NCI-H69 (cell line): ENCODE measurements around the gene CCDC88C.
"Not testable (repeated sequence)": the region's sequence is repeated elsewhere in the genome, so short reads cannot be mapped to it uniquely, and the experiment has no call there.

Source experiments
- DNase-seq: peaks from one replicate; lab custom pipeline; 2025; lab: John Stamatoyannopoulos, UW

Gene CCDC88C, protein sequence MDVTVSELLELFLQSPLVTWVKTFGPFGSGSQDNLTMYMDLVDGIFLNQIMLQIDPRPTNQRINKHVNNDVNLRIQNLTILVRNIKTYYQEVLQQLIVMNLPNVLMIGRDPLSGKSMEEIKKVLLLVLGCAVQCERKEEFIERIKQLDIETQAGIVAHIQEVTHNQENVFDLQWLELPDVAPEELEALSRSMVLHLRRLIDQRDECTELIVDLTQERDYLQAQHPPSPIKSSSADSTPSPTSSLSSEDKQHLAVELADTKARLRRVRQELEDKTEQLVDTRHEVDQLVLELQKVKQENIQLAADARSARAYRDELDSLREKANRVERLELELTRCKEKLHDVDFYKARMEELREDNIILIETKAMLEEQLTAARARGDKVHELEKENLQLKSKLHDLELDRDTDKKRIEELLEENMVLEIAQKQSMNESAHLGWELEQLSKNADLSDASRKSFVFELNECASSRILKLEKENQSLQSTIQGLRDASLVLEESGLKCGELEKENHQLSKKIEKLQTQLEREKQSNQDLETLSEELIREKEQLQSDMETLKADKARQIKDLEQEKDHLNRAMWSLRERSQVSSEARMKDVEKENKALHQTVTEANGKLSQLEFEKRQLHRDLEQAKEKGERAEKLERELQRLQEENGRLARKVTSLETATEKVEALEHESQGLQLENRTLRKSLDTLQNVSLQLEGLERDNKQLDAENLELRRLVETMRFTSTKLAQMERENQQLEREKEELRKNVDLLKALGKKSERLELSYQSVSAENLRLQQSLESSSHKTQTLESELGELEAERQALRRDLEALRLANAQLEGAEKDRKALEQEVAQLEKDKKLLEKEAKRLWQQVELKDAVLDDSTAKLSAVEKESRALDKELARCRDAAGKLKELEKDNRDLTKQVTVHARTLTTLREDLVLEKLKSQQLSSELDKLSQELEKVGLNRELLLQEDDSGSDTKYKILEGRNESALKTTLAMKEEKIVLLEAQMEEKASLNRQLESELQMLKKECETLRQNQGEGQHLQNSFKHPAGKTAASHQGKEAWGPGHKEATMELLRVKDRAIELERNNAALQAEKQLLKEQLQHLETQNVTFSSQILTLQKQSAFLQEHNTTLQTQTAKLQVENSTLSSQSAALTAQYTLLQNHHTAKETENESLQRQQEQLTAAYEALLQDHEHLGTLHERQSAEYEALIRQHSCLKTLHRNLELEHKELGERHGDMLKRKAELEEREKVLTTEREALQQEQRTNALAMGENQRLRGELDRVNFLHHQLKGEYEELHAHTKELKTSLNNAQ (N-terminal part only)

DNA sequence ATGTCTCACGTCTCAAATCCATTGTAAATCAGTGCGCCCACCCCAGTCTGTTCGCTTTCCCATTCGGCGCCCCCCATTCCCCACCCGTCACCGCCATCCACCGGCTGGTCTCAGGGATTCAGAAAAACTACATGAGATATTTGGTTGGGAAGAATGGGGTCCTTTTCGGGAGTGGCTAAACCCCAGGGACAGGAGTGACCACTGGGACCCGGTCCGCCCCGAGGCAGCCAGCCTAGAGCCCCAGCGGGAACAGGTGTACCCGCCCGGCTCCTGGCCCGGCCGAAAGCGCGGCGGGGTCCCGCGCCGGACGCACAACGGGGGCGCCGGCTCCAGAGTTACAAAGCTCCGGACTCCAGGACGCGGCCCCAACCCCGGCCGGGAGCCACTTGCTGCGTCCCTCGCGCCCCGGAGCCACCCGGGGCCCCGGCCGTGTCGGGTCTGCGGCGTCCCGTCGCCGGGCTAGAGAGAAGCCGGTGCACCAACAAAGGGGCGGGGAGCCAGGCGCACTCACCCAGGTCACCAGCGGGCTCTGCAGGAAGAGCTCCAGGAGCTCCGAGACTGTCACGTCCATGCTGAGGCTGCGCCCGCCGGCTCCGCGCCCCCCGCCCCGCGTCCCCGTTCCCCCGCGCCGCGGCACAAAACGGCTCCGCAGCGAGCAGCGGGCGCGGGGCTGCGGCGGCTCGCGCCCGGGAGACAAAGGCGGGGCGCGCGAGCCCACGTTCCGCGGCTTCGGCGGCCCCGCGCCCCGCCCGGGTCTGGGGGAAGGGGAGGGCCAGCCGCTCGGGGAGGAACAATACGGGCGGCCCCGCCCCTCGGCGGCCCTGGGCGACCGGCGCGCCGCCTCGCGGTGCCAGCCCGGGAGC lies at the start of gene CCDC88C:
CCDC88C (minus strand) TSS at position 701 of the 863 bp plus-strand sequence; CDS start at position 571, 130 bp downstream.
- DNase-seq, result peak; percentile 90

DNA sequence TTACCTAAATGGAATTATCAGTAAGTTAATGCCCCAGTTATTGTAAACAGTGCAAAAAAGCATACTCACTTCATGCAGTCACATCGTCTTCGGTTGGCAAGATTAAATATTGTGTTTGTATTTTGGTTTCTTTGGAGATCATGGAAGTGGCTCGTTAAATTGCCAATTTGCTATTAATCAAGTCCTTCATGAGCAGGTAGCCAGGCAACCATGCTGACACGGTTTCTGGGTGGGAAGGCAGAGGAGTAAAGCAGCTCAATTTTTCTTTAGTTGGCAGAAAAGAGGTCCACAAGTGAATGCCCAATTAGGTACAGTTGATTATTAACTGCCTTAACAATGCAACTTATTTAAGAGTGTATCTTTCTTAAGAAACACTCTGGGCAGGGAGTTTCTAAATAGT lies 48.6 kb upstream of the CCDC88C start:
- peak; percentile 12 for DNase-seq

DNA sequence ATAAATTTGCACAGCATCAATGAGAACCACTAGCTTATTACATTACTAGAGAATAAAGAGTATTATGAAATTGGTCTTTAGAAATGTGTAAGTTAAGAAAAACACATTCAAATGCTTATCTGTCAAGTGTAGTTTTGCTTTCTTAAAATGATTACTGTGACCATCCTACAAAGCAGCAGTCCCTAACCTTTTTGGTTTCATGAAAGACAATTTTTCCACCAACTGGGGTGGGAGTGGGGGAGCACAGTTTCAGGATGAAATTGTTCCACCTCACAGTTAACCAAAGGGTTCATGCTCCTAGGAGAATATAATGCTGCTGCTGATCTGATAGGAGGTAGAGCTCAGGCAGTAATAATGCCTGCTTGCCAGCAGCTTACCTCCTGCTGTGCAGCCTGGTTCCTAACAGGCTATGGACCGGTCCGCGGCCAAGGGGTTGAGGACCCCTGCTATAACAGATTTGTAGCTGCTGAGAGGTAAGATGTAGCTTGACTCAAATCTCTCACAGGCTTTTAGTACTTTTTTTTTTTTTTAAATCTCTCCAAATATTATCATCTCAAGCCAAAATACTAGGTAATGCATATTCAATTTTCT lies 47.1 kb upstream of the CCDC88C start:
- no peak for DNase-seq

DNA sequence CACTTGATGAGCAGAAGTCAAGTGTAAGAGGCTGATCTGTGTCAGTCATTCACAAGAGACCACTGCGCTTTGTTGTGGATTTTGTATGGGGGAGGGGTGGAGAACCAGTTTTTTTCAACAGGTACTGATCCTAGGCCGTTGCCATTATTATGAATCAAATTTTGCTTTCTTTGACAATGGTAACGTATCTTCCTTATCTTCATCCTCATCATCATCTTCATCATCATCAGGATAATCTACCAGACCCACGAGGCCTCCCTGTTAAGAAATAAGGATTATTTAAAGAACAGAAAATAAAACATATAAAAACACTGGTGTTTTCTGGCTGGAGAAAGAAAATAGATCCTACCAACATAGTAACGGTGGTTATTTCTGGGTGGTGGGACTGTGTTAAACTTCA lies 41.0 kb upstream of the CCDC88C start:
- DNase-seq, result no peak

DNA sequence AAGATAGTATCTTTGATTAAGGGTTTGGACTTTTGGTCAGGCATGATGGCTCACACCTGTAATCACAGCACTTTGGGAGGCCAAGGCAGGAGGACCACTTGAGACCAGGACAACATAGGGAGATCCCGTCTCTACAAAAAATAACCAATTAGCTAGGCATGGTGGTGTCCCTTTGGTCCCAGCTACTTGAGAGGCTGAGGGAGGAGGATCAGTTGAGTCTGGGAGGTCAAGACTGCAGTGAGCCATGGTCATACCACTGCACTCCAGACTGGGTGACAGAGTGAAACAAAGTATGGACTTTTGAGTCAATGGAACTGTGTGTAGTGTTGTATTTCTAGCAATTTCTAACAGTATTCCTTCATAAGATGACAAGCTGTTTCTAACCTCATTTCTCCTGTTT lies 38.7 kb upstream of the CCDC88C start:
- DNase-seq, result no peak

DNA sequence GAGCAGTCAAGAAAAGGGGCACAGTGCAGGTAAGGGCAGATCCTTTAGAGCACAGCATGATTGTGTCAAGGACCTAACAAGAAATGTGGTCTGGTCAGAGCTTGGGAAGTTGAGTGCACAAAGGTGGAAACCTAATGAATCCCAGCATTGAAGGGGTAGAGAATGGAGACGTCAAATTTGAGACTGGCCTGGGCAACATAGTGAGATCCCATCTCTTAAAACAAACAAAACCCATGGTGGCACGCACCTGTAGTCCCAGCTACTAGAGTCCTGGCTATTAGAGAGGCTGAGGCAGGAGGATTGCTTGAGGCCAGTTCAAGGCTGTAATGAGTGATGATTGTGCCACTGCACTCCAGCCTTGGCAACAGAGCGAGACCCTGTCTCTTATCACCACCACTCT lies 37.0 kb upstream of the CCDC88C start:
- no peak for DNase-seq

DNA sequence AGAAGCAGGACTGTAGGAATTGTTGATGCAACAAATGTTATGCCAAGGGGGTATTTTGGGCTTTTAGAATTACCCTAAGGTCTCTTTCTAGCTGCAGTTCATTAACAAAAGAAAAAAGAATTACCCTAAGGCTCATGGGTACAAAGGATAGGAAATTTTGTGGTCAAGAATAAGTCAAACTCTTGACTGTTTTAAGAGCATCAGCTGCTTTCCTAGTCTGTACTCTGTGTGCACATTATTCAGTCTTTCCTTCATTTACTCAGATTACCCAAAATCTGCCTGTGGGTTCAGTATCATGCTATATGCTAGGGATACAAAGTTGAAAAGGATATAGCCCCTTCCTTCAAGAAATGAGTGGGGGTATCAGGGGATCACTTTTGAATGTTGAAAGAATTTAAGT lies 36.5 kb upstream of the CCDC88C start:
- no peak for DNase-seq

DNA sequence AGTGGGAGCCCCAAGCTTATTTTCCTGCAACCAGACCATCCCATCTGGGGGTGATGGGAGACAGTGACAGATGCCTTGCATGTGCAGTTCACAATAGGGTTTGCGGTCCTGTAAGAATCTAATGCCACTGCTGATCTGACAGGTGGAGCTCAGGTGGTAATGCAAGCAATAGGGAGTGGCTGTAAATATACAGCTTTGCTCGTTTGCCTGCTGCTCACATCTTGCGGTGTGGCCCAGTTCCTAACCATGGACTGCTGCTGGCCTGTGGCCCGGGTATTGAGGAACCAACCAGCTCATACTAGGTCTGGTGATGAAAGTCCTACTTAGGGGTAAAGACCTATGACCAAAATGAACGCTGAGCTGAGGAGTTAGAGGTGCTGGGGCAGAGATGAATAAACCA lies 36.1 kb upstream of the CCDC88C start:
- peak; percentile 24 for DNase-seq

DNA sequence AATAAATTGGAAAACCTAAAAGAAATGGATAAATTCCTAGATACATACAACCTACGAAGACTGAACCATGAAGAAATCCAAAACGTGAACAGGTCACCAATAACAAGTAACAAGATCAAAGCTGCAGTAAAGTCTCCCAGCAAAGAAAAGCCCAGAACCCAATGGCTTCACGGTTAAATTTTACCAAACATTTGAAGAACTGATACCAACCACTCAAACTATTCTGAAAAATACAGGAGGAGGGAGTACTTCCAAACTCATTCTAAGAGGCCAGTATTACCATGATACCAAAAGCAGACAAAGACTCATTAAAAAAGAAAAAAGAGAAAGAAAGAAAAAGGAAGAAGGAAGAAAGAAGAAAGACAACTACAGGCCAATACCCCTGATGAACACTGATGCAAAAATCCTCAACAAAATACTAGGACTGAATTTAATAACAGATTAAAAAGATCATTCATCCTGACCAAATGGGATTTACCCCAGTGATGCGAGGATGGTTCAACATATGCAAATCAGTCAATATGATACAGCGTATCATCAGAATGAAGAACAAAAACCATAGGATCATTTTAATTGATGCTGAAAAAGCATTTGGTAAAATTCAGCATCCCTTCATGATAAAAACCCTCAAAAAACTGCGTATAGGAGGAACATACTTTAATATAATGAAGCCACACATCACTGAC lies 26.9 kb upstream of the CCDC88C start:
- no peak for DNase-seq

DNA sequence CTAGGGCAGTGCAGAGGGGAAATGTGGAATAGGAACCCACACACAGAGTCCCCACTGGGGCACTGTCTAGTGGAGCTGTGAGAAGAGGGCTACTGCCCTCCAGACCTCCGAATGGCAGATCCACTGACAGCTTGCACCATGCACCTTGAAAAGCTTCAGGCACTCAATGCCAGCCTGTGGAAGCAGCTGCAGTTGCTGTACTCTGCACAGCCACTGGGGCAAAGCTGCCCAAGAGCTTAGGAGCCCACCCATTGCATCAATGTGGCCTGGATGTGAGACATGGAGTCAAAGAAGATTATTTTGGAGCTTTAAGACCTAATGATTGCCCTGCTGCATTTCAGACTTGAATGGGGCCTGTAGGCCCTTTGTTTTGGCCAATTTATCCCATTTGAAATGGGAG lies 21.7 kb upstream of the CCDC88C start:
- no peak for DNase-seq

DNA sequence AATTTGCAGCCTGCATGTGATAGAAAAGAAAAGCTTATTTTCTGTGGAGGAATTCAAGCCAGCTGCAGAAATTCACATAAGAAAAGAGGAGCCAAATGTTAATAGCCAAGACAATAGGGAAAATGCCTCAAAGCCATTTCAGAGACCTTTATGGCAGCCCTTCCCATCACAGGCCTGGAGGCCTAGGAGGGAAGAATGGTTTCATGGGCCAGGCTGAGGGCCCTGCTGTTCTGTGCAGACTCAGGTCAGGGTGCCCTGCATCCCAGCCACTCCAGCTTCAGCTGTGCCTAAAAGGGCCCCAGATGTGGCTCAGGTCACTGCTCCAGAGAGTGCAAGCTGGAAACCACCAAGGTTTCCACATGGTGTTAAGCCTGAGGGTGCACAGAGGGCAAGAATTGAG lies 21.2 kb upstream of the CCDC88C start:
- no peak for DNase-seq

DNA sequence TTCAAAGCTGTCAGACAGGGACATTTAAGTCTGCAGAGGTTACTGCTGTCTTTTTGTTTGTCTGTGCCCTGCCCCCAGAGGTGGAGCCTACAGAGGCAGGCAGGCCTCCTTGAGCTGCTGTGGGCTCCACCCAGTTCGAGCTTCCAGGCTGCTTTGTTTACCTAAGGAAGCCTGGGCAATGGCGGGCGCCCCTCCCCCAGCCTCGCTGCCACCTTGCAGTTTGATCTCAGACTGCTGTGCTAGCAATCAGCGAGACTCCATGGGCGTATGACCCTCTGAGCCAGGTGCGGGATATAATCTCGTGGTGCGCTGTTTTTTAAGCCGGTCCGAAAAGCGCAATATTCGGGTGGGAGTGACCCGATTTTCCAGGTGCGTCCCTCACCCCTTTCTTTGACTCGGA lies 18.6 kb upstream of the CCDC88C start:
- not testable (repeated sequence) for DNase-seq

DNA sequence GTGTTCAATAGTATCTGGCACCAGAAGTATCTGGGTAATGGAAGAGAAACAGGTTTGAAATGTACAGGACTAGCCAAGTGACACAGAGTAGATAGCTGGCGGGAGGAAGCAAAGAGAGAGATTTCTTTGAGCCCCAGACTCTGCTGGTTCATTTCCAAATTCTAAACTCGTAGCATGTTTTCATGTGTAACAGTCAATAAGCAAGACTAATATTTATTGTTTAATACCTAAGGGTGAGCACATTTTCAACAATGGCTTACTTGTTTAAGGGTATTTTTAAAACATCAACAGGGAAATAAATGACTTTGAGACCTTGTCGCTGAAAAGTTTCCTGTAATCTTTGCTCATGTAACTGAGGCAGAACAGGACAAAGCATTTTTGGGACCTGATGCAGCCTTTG lies 11.8 kb upstream of the CCDC88C start:
- DNase-seq, result no peak

DNA sequence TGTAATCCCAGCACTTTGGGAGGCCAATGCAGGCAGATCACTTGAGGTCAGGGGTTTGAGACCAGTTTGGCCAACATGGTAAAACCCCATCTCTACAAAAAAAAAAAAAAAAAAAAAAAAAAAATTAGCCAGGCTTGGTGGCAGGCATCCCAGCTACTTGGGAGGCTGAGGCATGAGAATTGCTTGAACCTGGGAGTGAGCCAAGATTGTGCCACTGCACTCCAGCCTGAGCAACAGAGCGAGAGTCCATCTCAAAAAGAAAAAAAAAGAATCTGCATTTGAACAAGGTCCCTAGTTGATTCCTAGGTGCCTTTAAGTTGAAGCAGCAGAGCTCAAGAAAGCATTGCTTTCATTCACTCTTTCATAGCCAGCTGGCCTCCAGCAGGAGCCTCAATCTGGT lies 11.3 kb upstream of the CCDC88C start:
- not testable (repeated sequence) for DNase-seq

DNA sequence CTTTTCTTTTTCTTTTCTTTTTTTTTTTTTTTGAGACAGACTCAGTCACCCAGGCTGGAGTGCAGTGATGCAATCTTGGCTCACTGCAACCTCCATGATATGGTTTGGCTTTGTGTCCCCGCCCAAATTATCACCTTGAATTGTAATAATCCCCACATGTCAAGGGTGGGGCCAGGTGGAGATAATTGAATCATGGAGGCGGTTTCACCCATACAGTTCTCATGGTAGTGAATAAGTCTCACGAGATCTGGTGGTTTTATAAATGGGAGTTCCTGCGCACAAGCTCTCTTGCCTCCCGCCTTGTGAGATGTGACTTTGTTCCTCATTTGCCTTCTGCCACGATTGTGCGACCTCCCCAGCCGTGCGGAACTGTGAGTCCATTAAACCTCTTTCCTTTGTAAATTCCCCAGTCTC lies 7.9 kb upstream of the CCDC88C start:
- DNase-seq, result peak; percentile 18

DNA sequence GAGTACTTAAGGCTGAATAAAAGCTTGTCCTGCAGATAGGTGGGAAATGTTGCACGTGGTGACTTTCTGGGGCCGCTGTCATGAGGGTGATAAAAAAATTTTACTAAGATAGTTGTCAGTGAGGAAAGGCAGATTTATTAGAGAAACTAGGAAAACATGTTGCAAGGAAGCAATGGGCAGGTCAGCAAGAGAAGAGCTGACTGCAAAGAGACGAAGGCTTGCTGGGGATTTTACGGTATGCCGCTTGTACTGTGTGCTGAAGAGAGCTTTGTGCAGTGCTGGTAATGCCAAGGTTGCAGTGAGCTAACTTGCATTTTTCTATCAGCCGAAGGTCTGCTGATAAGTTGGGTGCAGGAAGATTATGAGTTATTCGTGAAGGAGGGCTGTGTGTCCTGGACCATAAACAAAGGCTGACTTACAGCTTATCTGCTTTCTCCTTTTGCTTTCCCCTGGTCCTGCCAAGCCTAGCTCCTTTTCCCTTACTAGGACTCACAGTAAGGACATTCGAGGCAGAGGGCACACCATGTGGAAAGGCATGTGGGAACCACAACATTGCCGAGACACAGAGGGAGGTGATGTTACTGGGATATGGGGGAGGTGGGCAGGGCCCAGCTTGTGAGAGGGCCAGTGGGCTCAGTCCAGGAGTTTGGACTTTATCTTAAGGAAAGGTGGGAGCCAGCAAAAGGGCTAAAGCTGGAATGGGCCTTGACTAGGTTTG lies 7.4 kb upstream of the CCDC88C start:
- no peak for DNase-seq

DNA sequence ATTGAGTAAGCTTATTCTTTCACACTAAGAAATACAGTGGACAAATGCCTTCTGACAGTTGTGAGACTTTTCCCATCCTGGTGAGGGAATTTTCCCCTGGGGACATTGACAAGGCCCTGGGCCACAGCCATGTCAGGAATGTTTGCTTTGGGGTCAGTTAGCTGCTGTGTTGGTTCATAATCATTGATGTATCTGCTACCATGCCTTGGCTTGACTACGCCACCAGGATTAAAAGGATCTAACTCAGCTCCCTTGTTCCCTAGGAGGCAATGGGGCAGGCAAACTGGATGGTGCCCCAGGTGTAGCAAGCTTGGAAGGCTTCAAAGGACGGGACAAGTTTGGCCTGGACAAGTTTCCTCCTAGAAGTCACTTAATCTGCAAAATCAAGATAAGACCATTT lies 3.1 kb upstream of the CCDC88C start:
- no peak for DNase-seq

DNA sequence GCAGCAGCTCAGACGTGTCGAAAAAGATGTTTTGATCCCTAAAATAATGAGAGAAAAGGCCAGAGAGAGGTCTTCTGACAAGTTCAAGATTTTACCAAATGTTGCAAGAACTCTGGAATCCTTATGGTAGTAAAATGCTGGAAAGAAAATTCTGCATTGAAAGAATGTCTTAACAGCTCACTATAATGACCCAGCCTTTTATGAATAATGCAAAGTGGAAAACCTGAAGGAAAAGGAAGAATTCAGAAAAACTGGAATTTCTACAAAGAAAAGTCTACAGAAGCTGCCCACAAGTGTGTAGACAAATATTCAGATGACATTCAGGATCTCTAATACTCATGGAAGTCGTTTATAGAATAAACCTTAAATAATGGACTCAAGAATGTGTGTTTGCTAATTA lies 1.8 kb upstream of the CCDC88C start:
- no peak for DNase-seq

DNA sequence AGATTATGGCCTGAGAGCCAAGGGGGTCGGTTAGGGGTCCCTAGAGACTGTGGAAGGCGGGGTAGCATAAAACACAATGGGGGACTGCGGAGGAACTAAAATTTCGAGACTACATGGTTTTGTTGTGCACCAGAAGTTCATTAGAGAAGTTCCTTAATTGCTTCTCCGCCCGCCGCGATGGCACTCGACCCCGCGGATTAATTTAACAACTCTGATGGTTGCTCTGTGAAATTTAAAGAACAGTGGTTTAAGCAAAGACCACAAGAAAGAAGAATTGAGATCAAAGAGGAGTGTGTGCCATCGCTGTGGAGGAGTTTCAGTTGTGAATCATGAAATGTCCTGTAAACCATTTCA lies 1.4 kb upstream of the CCDC88C start:
- DNase-seq, result no peak
